Measurements from ENCODE around the gene DENND5A.

DNA sequence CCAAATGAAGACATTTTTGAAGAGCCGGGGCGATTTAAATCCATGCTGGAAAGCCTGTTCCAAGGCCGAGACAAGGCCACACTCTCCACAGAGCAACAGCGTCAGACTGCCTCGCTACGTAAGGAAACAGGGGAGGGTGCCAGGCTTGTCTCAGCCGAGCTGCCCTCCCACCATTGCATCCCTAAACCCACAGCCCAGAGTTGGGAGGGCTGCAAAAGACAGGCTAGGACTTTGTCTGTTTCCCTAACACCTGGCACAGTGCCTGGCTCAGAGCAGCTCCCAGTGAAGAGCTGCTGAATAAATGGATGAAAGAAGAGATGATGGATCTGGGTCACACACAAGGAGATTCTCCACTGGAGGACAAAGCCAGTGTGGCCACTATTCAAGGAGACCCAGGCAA lies 122.4 kb downstream of the DENND5A start:
- TF ChIP-seq, protein P1, sequence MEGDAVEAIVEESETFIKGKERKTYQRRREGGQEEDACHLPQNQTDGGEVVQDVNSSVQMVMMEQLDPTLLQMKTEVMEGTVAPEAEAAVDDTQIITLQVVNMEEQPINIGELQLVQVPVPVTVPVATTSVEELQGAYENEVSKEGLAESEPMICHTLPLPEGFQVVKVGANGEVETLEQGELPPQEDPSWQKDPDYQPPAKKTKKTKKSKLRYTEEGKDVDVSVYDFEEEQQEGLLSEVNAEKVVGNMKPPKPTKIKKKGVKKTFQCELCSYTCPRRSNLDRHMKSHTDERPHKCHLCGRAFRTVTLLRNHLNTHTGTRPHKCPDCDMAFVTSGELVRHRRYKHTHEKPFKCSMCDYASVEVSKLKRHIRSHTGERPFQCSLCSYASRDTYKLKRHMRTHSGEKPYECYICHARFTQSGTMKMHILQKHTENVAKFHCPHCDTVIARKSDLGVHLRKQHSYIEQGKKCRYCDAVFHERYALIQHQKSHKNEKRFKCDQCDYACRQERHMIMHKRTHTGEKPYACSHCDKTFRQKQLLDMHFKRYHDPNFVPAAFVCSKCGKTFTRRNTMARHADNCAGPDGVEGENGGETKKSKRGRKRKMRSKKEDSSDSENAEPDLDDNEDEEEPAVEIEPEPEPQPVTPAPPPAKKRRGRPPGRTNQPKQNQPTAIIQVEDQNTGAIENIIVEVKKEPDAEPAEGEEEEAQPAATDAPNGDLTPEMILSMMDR (IDR thresholded peaks at IDR 0.05 in 4 of 5, conservative IDR thresholded peaks at IDR 0.05 in 1 of 5) = no peak
- TF ChIP-seq POLR2A (IDR thresholded peaks at IDR 0.05) = no peak
